Measurements from ENCODE around the gene SCP2.

Gene SCP2

GRCh38 chr1:52927212-52928014 is at the start of gene SCP2:
Gene SCP2 (plus strand): TSS chr1:52927276. CDS start chr1:52927397, 121 bp downstream.
- DNase-seq: peak; percentile 45

- DNase-seq: peak; percentile 3
Observed at GRCh38 chr1:52877554-52877953, 49.5 kb upstream of the SCP2 start.

- DNase-seq: no peak
Observed at GRCh38 chr1:52880206-52880605, 46.9 kb upstream of the SCP2 start.

- DNase-seq: no peak
Observed at GRCh38 chr1:52887483-52887882, 39.6 kb upstream of the SCP2 start.

GRCh38 chr1:52892424-52893215 is 34.5 kb upstream of the SCP2 start:
- DNase-seq: no peak

- DNase-seq: no peak
Observed at GRCh38 chr1:52899445-52899894, 27.6 kb upstream of the SCP2 start.

- DNase-seq: no peak
Observed at GRCh38 chr1:52900402-52900801, 26.7 kb upstream of the SCP2 start.

- DNase-seq: no peak
Observed at GRCh38 chr1:52901384-52901783, 25.7 kb upstream of the SCP2 start.

- no peak for DNase-seq
Observed at GRCh38 chr1:52904208-52904926, 22.7 kb upstream of the SCP2 start.

GRCh38 chr1:52904927-52905698 is 22.0 kb upstream of the SCP2 start:
- peak; percentile 17 for DNase-seq

- no peak for DNase-seq
Observed at GRCh38 chr1:52906135-52906603, 20.9 kb upstream of the SCP2 start.

GRCh38 chr1:52907068-52907811 is 19.8 kb upstream of the SCP2 start:
- no peak for DNase-seq

GRCh38 chr1:52907812-52908153 is 19.3 kb upstream of the SCP2 start:
- DNase-seq: no peak

- DNase-seq: no peak
Observed at GRCh38 chr1:52911541-52911940, 15.5 kb upstream of the SCP2 start.

GRCh38 chr1:52913014-52913413 is 14.1 kb upstream of the SCP2 start:
- DNase-seq: no peak

GRCh38 chr1:52913537-52913936 is 13.5 kb upstream of the SCP2 start:
- no peak for DNase-seq

GRCh38 chr1:52914463-52914862 is 12.6 kb upstream of the SCP2 start:
- no peak for DNase-seq

- DNase-seq: no peak
Observed at GRCh38 chr1:52915211-52915854, 11.7 kb upstream of the SCP2 start.

- DNase-seq: no peak
Observed at GRCh38 chr1:52915855-52916220, 11.2 kb upstream of the SCP2 start.

GRCh38 chr1:52916241-52916975 is 10.7 kb upstream of the SCP2 start:
- DNase-seq: no peak

- no peak for DNase-seq
Observed at GRCh38 chr1:52917156-52917555, 9.9 kb upstream of the SCP2 start.

Measured in HCEC 1CT (cell line).